GM12892 (cell line): ENCODE measurements around the gene AMER3.

Source experiments
- POLR2A ChIP-seq: IDR thresholded peaks from 2 replicates; pipeline ENCODE4 v1.6.1; 2011; ENCODE audit warnings: low read depth, low read length, control low read depth
- POLR2AphosphoS5 ChIP-seq: IDR thresholded peaks from 2 replicates; pipeline ENCODE4 v1.6.1; 2011; ENCODE audit warnings: low read depth, low read length, control low read depth

- TF ChIP-seq POLR2A = no peak
- no peak for TF ChIP-seq POLR2AphosphoS5
Observed at GRCh38 chr2:130735200-130735599, 20.1 kb upstream of the AMER3 start.
